PFSK-1 (cell line): ENCODE results near the gene HOXC12.

Experiments
- POLR2AphosphoS5 ChIP-seq: IDR thresholded peaks from 2 replicates; pipeline ENCODE4 v1.6.1; 2012; ENCODE audit warnings: low read depth, mild to moderate bottlenecking, control low read depth, low read length, moderate library complexity
- REST ChIP-seq, 2 experiments: IDR thresholded peaks; 2 replicates each; pipeline versions ENCODE4 v1.6.1 to v1.8.0; 2011 to 2012; ENCODE audit warnings: low read depth in 2 of 2, low read length in 2 of 2, control low read depth in 1 of 2, inconsistent platforms in 1 of 2, mild to moderate bottlenecking in 1 of 2, moderate library complexity in 1 of 2; ENCODE audit not compliant: insufficient read depth in 1 of 2
- SIN3A ChIP-seq: IDR thresholded peaks from 2 replicates; pipeline ENCODE4 v1.6.1; 2012; ENCODE audit warnings: mild to moderate bottlenecking, low read length, moderate library complexity, borderline replicate concordance; ENCODE audit not compliant: insufficient read depth
- TAF1 ChIP-seq: IDR thresholded peaks from 2 replicates; pipeline ENCODE4 v1.6.1; 2012; ENCODE audit warnings: low read length, control low read depth, borderline replicate concordance; ENCODE audit not compliant: insufficient read depth

- no peak for TF ChIP-seq POLR2AphosphoS5
- no peak for TF ChIP-seq TAF1
- no peak for TF ChIP-seq SIN3A
- no peak for TF ChIP-seq REST (IDR thresholded peaks at IDR 0.05; ENCODE audit: insufficient read depth in 1 of 2, low read depth in 2 of 2, low read length in 2 of 2)
Measured at GRCh38 chr12:53958128-53958527, 3.4 kb downstream of the HOXC12 start.
